Mucosa of descending colon (tissue), 3 donors: ENCODE results near the gene SPTBN4. TPM values are rescaled to one million over a fixed set of nuclear protein-coding genes. Genes with fewer than 3 reads are reported as not detected.
A peak's percentile ranks its signal among the peaks of the same experiment; 100 is the strongest.
"Not testable (repeated sequence)": the region's sequence is repeated elsewhere in the genome, so short reads cannot be mapped to it uniquely, and the experiment has no call there.

Experiments
- ATAC-seq: fragments of 200-7000 bp; cut with Tn5 transposase; one replicate; pipeline ENCODE4 v1.9.1; 2020; ENCODE audit warnings: mild to moderate bottlenecking, moderate library complexity
- DNase-seq, 3 donors: peaks; one replicate each; pipeline ENCODE4 v3.0.0-alpha.2; 2020
- H3K36me3 ChIP-seq: fragments of 200-600 bp; one replicate; pipeline ENCODE4 v1.8.0; 2021; ENCODE audit warnings: low read depth, mild to moderate bottlenecking
- H3K4me1 ChIP-seq: fragments of 200-600 bp; one replicate; pipeline ENCODE4 v1.8.0; 2021; ENCODE audit warnings: low read depth, mild to moderate bottlenecking
- H3K4me3 ChIP-seq: fragments of 200-600 bp; one replicate; pipeline ENCODE4 v1.8.0; 2021; ENCODE audit warnings: mild to moderate bottlenecking
- H3K9me3 ChIP-seq: fragments of 200-600 bp; one replicate; pipeline ENCODE4 v1.8.0; 2021; ENCODE audit warnings: mild to moderate bottlenecking
- CTCF ChIP-seq: fragments of 200-600 bp; IDR thresholded peaks from one replicate; pipeline ENCODE4 v1.8.0; 2022; ENCODE audit warnings: antibody characterized with exemption, mild to moderate bottlenecking
- intact Hi-C, 2 donors: fragments of 100-400 bp; cut with DNase I in 1 of 2; cut with micrococcal nuclease in 1 of 2; formaldehyde crosslinking; loops; one replicate each; pipeline versions ENCODE4 v1.11.0 to v1.11.1; 2022; cut with DNase I, micrococcal nuclease
- total RNA-seq, 3 donors: library from RNA; stranded (reverse); fragmentation: NEBNext Ultra II Directional in 2 of 3; extraction: Animal tissue kit (Norgen Biotek cat#: 25700) in 2 of 3; gene quantifications; one replicate each; pipeline versions ENCODE4 v1.2.1 to v1.2.4, GENCODE V29; 2021 to 2023
- donor health status: DM: no; HTN: no; CAD: no; lungs with moderate emphysema.
- donor health status: DM: no; HTN: no; CAD: no.
- donor health status: DM: no; HTN: yes; CAD: no.

SPTBN4 gene
- total RNA-seq, 3 donors from 2014 or later: 0.29 to 4.1 (median 0.82) TPM

- H3K36me3 ChIP-seq: no peaks in the 10 kb centered on the region
- no peaks in the 10 kb centered on the region for H3K9me3 ChIP-seq
- TF ChIP-seq CTCF: no peak
- H3K4me3 ChIP-seq: peak overlapping the region; percentile 85
- ATAC-seq: no peak
- peak in 2 of 3 donors; percentile 50 to 55 for DNase-seq
- intact Hi-C loops: no loop called here
- peaks cover 18% of the 10 kb centered on the region for H3K4me1 ChIP-seq
Observed at GRCh38 chr19:40424637-40425449, 42.0 kb upstream of the SPTBN4 start.

- ATAC-seq: peak; percentile 88
- intact Hi-C loops: no loop called here
- Histone ChIP-seq H3K4me1 (peaks cover 18% of the 10 kb centered on the region), H3K4me3 (peak within 1 kb of the TSS; percentile 85), H3K9me3 (no peaks in the 10 kb centered on the region), H3K36me3 (no peaks in the 10 kb centered on the region)
- peak; percentile 100 for DNase-seq
- TF ChIP-seq CTCF: peak; percentile 44
Observed at GRCh38 chr19:40425450-40426287, 41.1 kb upstream of the SPTBN4 start, which contains the start of gene SERTAD1. Gene SERTAD1, minus strand, starts transcription at chr19:40425992. Its CDS starts 2,446 bp downstream, at chr19:40423546.

- H3K36me3 ChIP-seq, H3K4me3 ChIP-seq, ATAC-seq, intact Hi-C loops, H3K9me3 ChIP-seq, DNase-seq: not testable (repeated sequence)
- peaks cover 24% of the 10 kb centered on the region for H3K4me1 ChIP-seq
Observed at GRCh38 chr19:40428197-40428596, 38.6 kb upstream of the SPTBN4 start.

- H3K4me3 ChIP-seq, ATAC-seq, H3K9me3 ChIP-seq, DNase-seq, H3K36me3 ChIP-seq, intact Hi-C loops: not testable (repeated sequence)
- peaks cover 19% of the 10 kb centered on the region for H3K4me1 ChIP-seq
Observed at GRCh38 chr19:40430242-40430641, 36.6 kb upstream of the SPTBN4 start.

GRCh38 chr19:40431698-40432097 lies 35.1 kb upstream of the SPTBN4 start:
- peaks cover 19% of the 10 kb centered on the region for H3K4me1 ChIP-seq
- no peak overlapping the region for H3K4me3 ChIP-seq
- H3K9me3 ChIP-seq: no peaks in the 10 kb centered on the region
- intact Hi-C loops: no loop called here
- no peak for DNase-seq
- no peak for TF ChIP-seq CTCF
- ATAC-seq: no peak
- H3K36me3 ChIP-seq: no peaks in the 10 kb centered on the region

GRCh38 chr19:40432760-40433159 lies 34.0 kb upstream of the SPTBN4 start:
- intact Hi-C loops, DNase-seq, H3K4me3 ChIP-seq, H3K9me3 ChIP-seq, ATAC-seq, H3K36me3 ChIP-seq: not testable (repeated sequence)
- H3K4me1 ChIP-seq: peaks cover 19% of the 10 kb centered on the region
